H1 (cell line): ENCODE results near the gene EVA1B. TPM values are rescaled to one million over a fixed set of nuclear protein-coding genes. Genes with fewer than 3 reads are reported as not detected.

Experiments used
- CTCF ChIA-PET: fragments of 300-600 bp; sonication (Branson Sonifier 250); formaldehyde crosslinking; loops from one replicate; lab custom pipeline; 2021; ENCODE audit not compliant: partially characterized antibody; lab: Charles Lee
- POLR2A ChIA-PET: fragments of 300-600 bp; sonication (Branson Sonifier 250); formaldehyde crosslinking; loops from one replicate; lab custom pipeline; 2021; ENCODE audit warnings: inconsistent platforms; ENCODE audit not compliant: partially characterized antibody; lab: Charles Lee
- DNase-seq, 2 experiments: peaks; one replicate each; pipeline versions ENCODE4 v3.0.0 to v3.0.0-alpha.2; 2010 to 2022; ENCODE audit warnings: low spot score in 2 of 2, low read depth in 1 of 2, mixed read lengths in 1 of 2
- FAIRE-seq: peaks from 2 replicates; lab custom pipeline; 2011; peaks lifted over from hg19 to GRCh38; lab: Jason Lieb, UNC
- H2AFZ ChIP-seq: 2 replicates; pipeline ENCODE4 v1.8.1; 2012; ENCODE audit warnings: low read length, inconsistent platforms
- H2AK5ac ChIP-seq: 2 replicates; pipeline ENCODE4 v1.6.1; 2013; ENCODE audit warnings: low read depth, low read length
- H2BK120ac ChIP-seq: replicated peaks from 2 replicates; pipeline ENCODE3; 2013; ENCODE audit warnings: low read depth, low read length, inconsistent platforms
- H2BK12ac ChIP-seq: 2 replicates; pipeline ENCODE4 v1.6.1; 2013; ENCODE audit warnings: low read depth, low read length
- H2BK15ac ChIP-seq: 2 replicates; pipeline ENCODE4 v1.6.1; 2013; ENCODE audit warnings: low read length
- H2BK20ac ChIP-seq: 2 replicates; pipeline ENCODE4 v1.6.1; 2013; ENCODE audit warnings: low read length
- H2BK5ac ChIP-seq: 2 replicates; pipeline ENCODE4 v1.6.1; 2013; ENCODE audit warnings: low read depth, low read length
- H3K14ac ChIP-seq: 2 replicates; pipeline ENCODE4 v1.6.1; 2013; ENCODE audit warnings: inconsistent platforms; ENCODE audit not compliant: insufficient read length
- H3K18ac ChIP-seq: 2 replicates; pipeline ENCODE4 v1.6.1; 2013; ENCODE audit warnings: low read length; ENCODE audit errors: extremely low read depth
- H3K23ac ChIP-seq: 2 replicates; pipeline ENCODE4 v1.6.1; 2013; ENCODE audit warnings: inconsistent platforms; ENCODE audit not compliant: insufficient read length
- H3K23me2 ChIP-seq: 2 replicates; pipeline ENCODE4 v1.6.1; 2013; ENCODE audit warnings: low read depth, low read length
- H3K27ac ChIP-seq: 2 replicates; pipeline ENCODE4 v1.6.1; 2011; ENCODE audit warnings: low read depth, low read length, inconsistent platforms
- H3K27me3 ChIP-seq, 4 experiments: replicated peaks in 1 of 4; 1 replicate in 1 of 4; 2 replicates in 3 of 4; pipeline versions ENCODE4 v1.6.1 to v1.8.1; 2011 to 2013; ENCODE audit warnings: low read length in 3 of 4, mild to moderate bottlenecking in 3 of 4, inconsistent platforms in 2 of 4, mixed read lengths in 2 of 4, moderate library complexity in 1 of 4; ENCODE audit not compliant: control insufficient read depth in 3 of 4, insufficient read depth in 3 of 4; ENCODE audit errors: extremely low read depth in 1 of 4
- H3K36me3 ChIP-seq, 4 experiments: 2 replicates each; pipeline versions ENCODE4 v1.6.1 to v1.8.1; 2011 to 2013; ENCODE audit warnings: mild to moderate bottlenecking in 4 of 4, low read length in 3 of 4, moderate library complexity in 2 of 4, control low read depth in 1 of 4, inconsistent platforms in 1 of 4; ENCODE audit not compliant: insufficient read depth in 4 of 4, control insufficient read depth in 2 of 4
- H3K4ac ChIP-seq: replicated peaks from 2 replicates; pipeline ENCODE3; 2013; ENCODE audit warnings: low read length, low read depth, mixed read lengths, inconsistent platforms; ENCODE audit not compliant: insufficient read length
- H3K4me1 ChIP-seq, 4 experiments: replicated peaks in 1 of 4; 1 replicate in 1 of 4; 2 replicates in 3 of 4; pipeline versions ENCODE4 v1.6.1 to v1.8.1; 2011 to 2013; ENCODE audit warnings: low read length in 3 of 4, inconsistent platforms in 2 of 4, mixed read lengths in 1 of 4; ENCODE audit not compliant: insufficient read depth in 4 of 4, control insufficient read depth in 3 of 4
- H3K4me2 ChIP-seq, 2 experiments: 2 replicates each; pipeline versions ENCODE4 v1.6.1 to v1.8.1; 2011 to 2013; ENCODE audit warnings: low read depth in 2 of 2, low read length in 2 of 2, control low read depth in 1 of 2, inconsistent platforms in 1 of 2, mild to moderate bottlenecking in 1 of 2; ENCODE audit not compliant: insufficient read depth in 1 of 2
- H3K4me3 ChIP-seq, 4 experiments: fragments of 200-600, 300-600 bp in 1 of 4; sonication (generic), shearing (Covaris generic), sonication (Bioruptor Twin) in 1 of 4; 2 replicates each; pipeline versions ENCODE4 v1.5.1 to v1.8.1; 2011 to 2016; ENCODE audit warnings: low read length in 4 of 4, low read depth in 3 of 4, control low read depth in 2 of 4, inconsistent platforms in 2 of 4, mild to moderate bottlenecking in 2 of 4, mixed read lengths in 1 of 4, moderate library complexity in 1 of 4; ENCODE audit not compliant: insufficient read depth in 2 of 4; ENCODE audit errors: extremely low read depth in 1 of 4
- H3K56ac ChIP-seq: replicated peaks from 2 replicates; pipeline ENCODE3; 2013; ENCODE audit warnings: low read depth, mild to moderate bottlenecking, mixed read lengths, low read length, inconsistent platforms; ENCODE audit not compliant: insufficient read length
- H3K79me1 ChIP-seq: 2 replicates; pipeline ENCODE4 v1.6.1; 2013; ENCODE audit warnings: low read depth, low read length, control low read depth
- H3K79me2 ChIP-seq, 2 experiments: 2 replicates each; pipeline versions ENCODE4 v1.6.1 to v1.8.1; 2012 to 2013; ENCODE audit warnings: low read length in 2 of 2, mild to moderate bottlenecking in 2 of 2, inconsistent platforms in 1 of 2; ENCODE audit not compliant: insufficient read depth in 2 of 2, control insufficient read depth in 1 of 2
- H3K9ac ChIP-seq, 4 experiments: replicated peaks in 1 of 4; 1 replicate in 1 of 4; 2 replicates in 3 of 4; pipeline versions ENCODE4 v1.6.1 to v1.8.1; 2011 to 2013; ENCODE audit warnings: low read depth in 3 of 4, low read length in 3 of 4, control low read depth in 2 of 4, mild to moderate bottlenecking in 2 of 4, moderate library complexity in 2 of 4, inconsistent platforms in 1 of 4; ENCODE audit errors: extremely low read depth in 1 of 4
- H3K9me3 ChIP-seq, 2 experiments: 2 replicates each; pipeline versions ENCODE4 v1.6.1 to v1.8.1; 2012 to 2013; ENCODE audit warnings: mild to moderate bottlenecking in 2 of 2, moderate library complexity in 2 of 2, control low read depth in 1 of 2, inconsistent platforms in 1 of 2, low read depth in 1 of 2, low read length in 1 of 2, mixed read lengths in 1 of 2; ENCODE audit not compliant: insufficient read depth in 2 of 2
- H4K20me1 ChIP-seq, 2 experiments: replicated peaks in 1 of 2; 2 replicates each; pipeline versions ENCODE3 to v1.8.1; 2011 to 2013; ENCODE audit warnings: inconsistent platforms in 2 of 2, low read length in 2 of 2, mild to moderate bottlenecking in 1 of 2; ENCODE audit not compliant: insufficient read depth in 2 of 2, control insufficient read depth in 1 of 2
- H4K5ac ChIP-seq: 2 replicates; pipeline ENCODE4 v1.6.1; 2013; ENCODE audit warnings: low read length, low read depth, mixed read lengths, inconsistent platforms; ENCODE audit not compliant: insufficient read length
- H4K8ac ChIP-seq: 2 replicates; pipeline ENCODE4 v1.8.0; 2013; ENCODE audit warnings: mild to moderate bottlenecking, moderate library complexity, low read length, inconsistent platforms; ENCODE audit not compliant: insufficient read depth; ENCODE audit errors: extremely low read depth
- H4K91ac ChIP-seq: replicated peaks from 2 replicates; pipeline ENCODE3; 2013; ENCODE audit warnings: low read length, mixed read lengths, inconsistent platforms; ENCODE audit not compliant: insufficient read length
- JUN ChIP-seq: IDR thresholded peaks from 2 replicates; pipeline ENCODE4 v1.6.1; 2011; ENCODE audit warnings: low read depth, mild to moderate bottlenecking, improper control_type of control experiment, low read length
- WGBS, 2 experiments: shearing (Covaris generic) in 1 of 2; methylation state at CpG; one replicate each; pipeline versions ENCODE4 v1.1.6 to v1.1.7; 2013 to 2015; ENCODE audit warnings: low lambda C conversion rate in 2 of 2, mixed read lengths in 2 of 2, inconsistent platforms in 1 of 2, low coverage in 1 of 2, missing lambda C conversion rate in 1 of 2; ENCODE audit not compliant: insufficient replicate concordance in 2 of 2, insufficient coverage in 1 of 2, insufficient read length in 1 of 2; ENCODE audit errors: extremely low coverage in 1 of 2, missing lambda C conversion rate in 1 of 2; 5-methylcytosine and 5-hydroxymethylcytosine counted together
- polyA plus RNA-seq, 7 experiments: library from polyadenylated mRNA; depleted of rRNA in 3 of 7; stranded (reverse) in 5 of 7; unstranded in 2 of 7; fragments of >200 nt in 5 of 7; fragments of 200-250 nt in 2 of 7; gene quantifications; 1 replicate in 5 of 7; 2 replicates in 1 of 7; 4 replicates in 1 of 7; pipeline versions ENCODE4 v1.2.1 to v1.2.3, GENCODE V29; 2011 to 2013; ENCODE audit warnings: missing spikeins in 2 of 7, mixed read lengths in 2 of 7
- total RNA-seq: library from RNA; stranded (reverse); fragmentation: NEBNext Ultra II Directional; extraction: Animal tissue kit (Norgen Biotek cat#: 25700); gene quantifications from 2 replicates; pipeline ENCODE4 v1.2.1, GENCODE V29; 2021

EVA1B gene
- total and polyA plus RNA-seq, 2 of the 8 experiments (the other 6 are each of a cell fraction or from before 2014, with no cell fraction given) = 10.0 to 19.9 TPM

GRCh38 chr1:36276688-36277087 lies 46.8 kb downstream of the EVA1B start:
- peaks cover 0 to 1% of the 10 kb centered on the region in 2 experiments for H4K20me1 ChIP-seq
- peaks cover 2% of the 10 kb centered on the region; the same call in 1 of the 2 replicates for H3K79me1 ChIP-seq
- H3K4me2 ChIP-seq = no peak overlapping the region
- H3K4me3 ChIP-seq = no peak overlapping the region
- H3K36me3 ChIP-seq = peaks cover 0 to 17% (median 11%) of the 10 kb centered on the region in 4 experiments; a peak in 5 of 8 replicates
- no peak overlapping the region for H3K14ac ChIP-seq
- H3K79me2 ChIP-seq = peaks cover 0 to 39% of the 10 kb centered on the region in 2 experiments; a peak in 2 of 4 replicates
- no peaks in the 10 kb centered on the region for H3K27me3 ChIP-seq
- DNase-seq (no peak), FAIRE-seq (no peak)
- H3K4me1 ChIP-seq = no peaks in the 10 kb centered on the region
- no peak overlapping the region for H4K5ac ChIP-seq
- H2AK5ac ChIP-seq = no peak overlapping the region
- no peak overlapping the region for H3K18ac ChIP-seq
- ChIA-PET CTCF (interaction anchor here (0.6 to 1.3 kb wide), 3 partner anchors 9 to 67 kb away, joined by 3 to 7 read pairs (median 3); no protein-coding TSS in a partner anchor), POLR2A (interaction anchor here (0.6 to 1.2 kb wide), 6 partner anchors 13 to 97 kb away, joined by 3 to 7 read pairs (median 4); partner anchors contain the start of gene SH3D21)
- no peak overlapping the region for H2AFZ ChIP-seq
- no peaks in the 10 kb centered on the region for H3K23me2 ChIP-seq
- 98% methylated on average over 6 of the region's 6 CpGs; no CpG with 5 or more reads in 1 of the 2 experiments for WGBS, 2 experiments
- no peak overlapping the region for H3K27ac ChIP-seq
- no peak overlapping the region for H3K23ac ChIP-seq
- no peak overlapping the region for H4K8ac ChIP-seq
- no peaks in the 10 kb centered on the region for H3K9me3 ChIP-seq
- H2BK15ac ChIP-seq = no peak overlapping the region
- no peak overlapping the region for H2BK5ac ChIP-seq
- H2BK20ac ChIP-seq = no peak overlapping the region
- no peak overlapping the region for H3K4ac ChIP-seq
- H2BK120ac ChIP-seq = no peak overlapping the region
- no peak overlapping the region for H3K9ac ChIP-seq
- no peak overlapping the region for H3K56ac ChIP-seq
- H2BK12ac ChIP-seq = no peak overlapping the region
- no peak overlapping the region for H4K91ac ChIP-seq
- TF ChIP-seq JUN = no peak
